GM20000 (cell line): ENCODE measurements around the gene AQP12B.

Source experiments
- DNase-seq: peaks from one replicate; pipeline ENCODE4 v3.0.0; 2012; ENCODE audit warnings: low spot score
- CTCF ChIP-seq: IDR thresholded peaks from 2 replicates; pipeline ENCODE4 v1.5.1; 2012; ENCODE audit warnings: mild to moderate bottlenecking, control low read depth; ENCODE audit errors: extremely low read depth, missing control alignments

Gene AQP12B

GRCh38 chr2:240717181-240717641 lies 34.5 kb upstream of the AQP12B start:
- DNase-seq: no peak
- TF ChIP-seq CTCF: no peak

GRCh38 chr2:240716130-240716798 lies 33.6 kb upstream of the AQP12B start:
- DNase-seq: no peak
- TF ChIP-seq CTCF: no peak

GRCh38 chr2:240714747-240715725 lies 32.4 kb upstream of the AQP12B start:
- no peak for DNase-seq
- TF ChIP-seq CTCF: no peak

- no peak for DNase-seq
Observed at GRCh38 chr2:240713928-240714746, 31.5 kb upstream of the AQP12B start.

GRCh38 chr2:240713071-240713927 lies 30.6 kb upstream of the AQP12B start:
- no peak for DNase-seq
- no peak for TF ChIP-seq CTCF

More at GRCh38 chr2:240713928-240714746, 31.5 kb upstream of the AQP12B start:
- TF ChIP-seq CTCF: no peak

GRCh38 chr2:240712121-240712520 lies 29.4 kb upstream of the AQP12B start:
- DNase-seq: no peak
- TF ChIP-seq CTCF: no peak
